HEK293 (cell line): ENCODE measurements around the gene DHRS12.

Experiments used
- CTCF ChIA-PET: fragments of 350-600 bp; formaldehyde crosslinking; extraction: SDS; loops from one replicate; lab custom pipeline; 2021; ENCODE audit warnings: antibody characterized with exemption; lab: Yijun Ruan, JAX
- POLR2A ChIA-PET: fragments of 300-600 bp; formaldehyde crosslinking; extraction: SDS; loops from one replicate; lab custom pipeline; 2020; ENCODE audit warnings: antibody characterized with exemption, inconsistent platforms; lab: Yijun Ruan, JAX
- H3K27ac ChIP-seq: fragments of 200-500 bp; sonication (Bioruptor generic); 2 replicates; pipeline ENCODE4 v1.5.1; 2014; ENCODE audit warnings: low read depth, low read length, control low read depth, inconsistent platforms; ENCODE audit errors: extremely low read depth
- H3K36me3 ChIP-seq, 2 experiments: fragments of 200-500 bp in 1 of 2; sonication (Bioruptor generic) in 1 of 2; 1 replicate in 1 of 2; 2 replicates in 1 of 2; pipeline ENCODE4 v1.5.1; 2014 to 2017; ENCODE audit warnings: inconsistent platforms in 2 of 2, low read length in 2 of 2; ENCODE audit not compliant: control insufficient read depth in 2 of 2, insufficient read depth in 1 of 2
- H3K4me1 ChIP-seq: fragments of 200-500 bp; sonication (Bioruptor generic); 2 replicates; pipeline ENCODE4 v1.5.1; 2014; ENCODE audit warnings: mild to moderate bottlenecking, low read length, inconsistent platforms; ENCODE audit not compliant: control insufficient read depth, insufficient read depth
- H3K4me3 ChIP-seq: 2 replicates; pipeline ENCODE4 v1.5.1; 2011; ENCODE audit warnings: low read depth, mild to moderate bottlenecking, control low read depth, low read length, moderate library complexity
- H3K9me3 ChIP-seq: fragments of 200-500 bp; sonication (Bioruptor generic); 2 replicates; pipeline ENCODE4 v1.5.1; 2014; ENCODE audit warnings: low read depth, low read length, inconsistent platforms; ENCODE audit not compliant: control insufficient read depth, insufficient read depth
- AEBP2 ChIP-seq: fragments of 450-650 bp; formaldehyde crosslinking; IDR thresholded peaks from 2 replicates; pipeline ENCODE4 v1.5.1; 2016; ENCODE audit warnings: missing biosample characterization, missing genetic modification characterization, borderline replicate concordance
- BCL6B ChIP-seq: fragments of 450-650 bp; formaldehyde crosslinking; IDR thresholded peaks from 2 replicates; pipeline ENCODE4 v1.5.1; 2017; ENCODE audit warnings: missing biosample characterization, missing genetic modification characterization
- HIC1 ChIP-seq: fragments of 450-650 bp; formaldehyde crosslinking; IDR thresholded peaks from 2 replicates; pipeline ENCODE4 v1.5.1; 2016; ENCODE audit warnings: missing biosample characterization, missing genetic modification characterization
- HOXC10 ChIP-seq: sonication (generic); formaldehyde crosslinking; IDR thresholded peaks from 2 replicates; pipeline ENCODE4 v1.8.1; 2023; ENCODE audit warnings: mild to moderate bottlenecking, missing genetic modification reagents
- KLF10 ChIP-seq: fragments of 450-650 bp; IDR thresholded peaks from 2 replicates; pipeline ENCODE4 v1.5.1; 2018; ENCODE audit warnings: missing biosample characterization, mild to moderate bottlenecking, missing genetic modification characterization
- MYNN ChIP-seq: fragments of 450-650 bp; formaldehyde crosslinking; IDR thresholded peaks from 2 replicates; pipeline ENCODE4 v1.5.1; 2016; ENCODE audit warnings: missing biosample characterization, missing genetic modification characterization, borderline replicate concordance
- PRDM2 ChIP-seq: fragments of 450-650 bp; formaldehyde crosslinking; IDR thresholded peaks from 2 replicates; pipeline ENCODE4 v1.5.1; 2016; ENCODE audit warnings: missing biosample characterization, missing genetic modification characterization, borderline replicate concordance
- SP2 ChIP-seq: fragments of 450-650 bp; formaldehyde crosslinking; IDR thresholded peaks from 2 replicates; pipeline ENCODE4 v1.5.1; 2016; ENCODE audit warnings: missing biosample characterization, missing genetic modification characterization
- SP3 ChIP-seq: fragments of 450-650 bp; formaldehyde crosslinking; IDR thresholded peaks from 2 replicates; pipeline ENCODE4 v1.5.1; 2016; ENCODE audit warnings: missing biosample characterization, missing genetic modification characterization
- SP7 ChIP-seq: fragments of 450-650 bp; formaldehyde crosslinking; IDR thresholded peaks from 2 replicates; pipeline ENCODE4 v1.5.1; 2016; ENCODE audit warnings: missing biosample characterization, missing genetic modification characterization
- TRIM28 ChIP-seq: IDR thresholded peaks from 2 replicates; pipeline ENCODE4 v1.6.1; 2011; ENCODE audit warnings: low read length, control low read depth, borderline replicate concordance
- ZEB2 ChIP-seq: fragments of 450-650 bp; formaldehyde crosslinking; IDR thresholded peaks from 2 replicates; pipeline ENCODE4 v1.5.1; 2016; ENCODE audit warnings: missing biosample characterization, missing genetic modification characterization
- ZNF121 ChIP-seq: fragments of 450-650 bp; formaldehyde crosslinking; IDR thresholded peaks from 2 replicates; pipeline ENCODE4 v1.5.1; 2016; ENCODE audit warnings: missing biosample characterization, missing genetic modification characterization
- ZNF26 ChIP-seq: fragments of 450-650 bp; formaldehyde crosslinking; IDR thresholded peaks from 2 replicates; pipeline ENCODE4 v1.5.1; 2016; ENCODE audit warnings: missing biosample characterization, missing genetic modification characterization
- ZNF394 ChIP-seq: fragments of 450-650 bp; formaldehyde crosslinking; IDR thresholded peaks from 2 replicates; pipeline ENCODE4 v1.5.1; 2016; ENCODE audit warnings: missing biosample characterization, missing genetic modification characterization, mild to moderate bottlenecking, moderate library complexity, borderline replicate concordance
- ZNF529 ChIP-seq: fragments of 450-650 bp; formaldehyde crosslinking; IDR thresholded peaks from 2 replicates; pipeline ENCODE4 v1.5.1; 2017; ENCODE audit warnings: missing genetic modification characterization, missing biosample characterization; ENCODE audit not compliant: insufficient replicate concordance
- ZNF624 ChIP-seq: fragments of 450-650 bp; formaldehyde crosslinking; IDR thresholded peaks from 2 replicates; pipeline ENCODE4 v1.5.1; 2017; ENCODE audit warnings: missing biosample characterization, missing genetic modification characterization
- ZNF658 ChIP-seq: fragments of 450-650 bp; formaldehyde crosslinking; IDR thresholded peaks from 2 replicates; pipeline ENCODE4; 2016; ENCODE audit warnings: missing biosample characterization, missing genetic modification characterization

Gene DHRS12

GRCh38 chr13:51828730-51829567, 25.0 kb upstream of the DHRS12 start:
- Histone ChIP-seq H3K27ac (no peak overlapping the region), H3K36me3 (no peaks in the 10 kb centered on the region), H3K9me3 (no peaks in the 10 kb centered on the region), H3K4me3 (no peak overlapping the region), H3K4me1 (no peaks in the 10 kb centered on the region)
- POLR2A ChIA-PET, result no interaction called here
- no peak for TF ChIP-seq SP2 (tag by site-specific recombination)
- TF ChIP-seq ZNF624, result no peak
- TF ChIP-seq SP3 (tag by site-specific recombination), result no peak
- CTCF ChIA-PET, result interaction anchor here (0.6 to 5.3 kb wide), 3 partner anchors 12 to 299 kb away, joined by 3 to 28 read pairs (median 6); no protein-coding TSS in a partner anchor

GRCh38 chr13:51827254-51827653, 23.3 kb upstream of the DHRS12 start:
- Histone ChIP-seq H3K9me3 (no peaks in the 10 kb centered on the region), H3K36me3 (no peaks in the 10 kb centered on the region), H3K27ac (no peak overlapping the region), H3K4me3 (no peak overlapping the region), H3K4me1 (no peaks in the 10 kb centered on the region)
- no peak for TF ChIP-seq ZNF26 (tag by site-specific recombination)
- TF ChIP-seq HOXC10, result no peak
- TF ChIP-seq HIC1, result no peak
- no peak for TF ChIP-seq ZNF394 (tag by site-specific recombination)
- no peak for TF ChIP-seq BCL6B (tag by site-specific recombination)
- no peak for TF ChIP-seq ZNF658 (tag by site-specific recombination)
- TF ChIP-seq TRIM28, result no peak
- TF ChIP-seq MYNN (tag by site-specific recombination), result no peak
- no peak for TF ChIP-seq ZEB2 (tag by site-specific recombination)
- no peak for TF ChIP-seq ZNF121 (tag by site-specific recombination)
- CTCF ChIA-PET, result interaction anchor here (0.8 to 5.3 kb wide), 3 partner anchors 13 to 27 kb away, joined by 3 to 28 read pairs (median 5); no protein-coding TSS in a partner anchor
- POLR2A ChIA-PET, result no interaction called here

- CTCF ChIA-PET, result interaction anchor here (1.4 to 5.3 kb wide), 2 partner anchors 12 to 23 kb away, joined by 5 to 28 read pairs; no protein-coding TSS in a partner anchor
- H3K4me3 ChIP-seq, result no peak overlapping the region
- no peaks in the 10 kb centered on the region for H3K9me3 ChIP-seq
- no peaks in the 10 kb centered on the region for H3K4me1 ChIP-seq
- H3K27ac ChIP-seq, result no peak overlapping the region
- POLR2A ChIA-PET, result no interaction called here
- no peaks in the 10 kb centered on the region for H3K36me3 ChIP-seq
- no peak for TF ChIP-seq SP2 (tag by site-specific recombination)
- no peak for TF ChIP-seq ZNF529
- no peak for TF ChIP-seq KLF10 (tag by site-specific recombination)
- no peak for TF ChIP-seq PRDM2 (tag by site-specific recombination)
- no peak for TF ChIP-seq AEBP2
- TF ChIP-seq SP7 (tag by site-specific recombination), result no peak
These were observed 22.6 kb upstream of the DHRS12 start for GRCh38 chr13:51826606-51827005.
